Measurements from ENCODE around the gene GMPPB.

DNA sequence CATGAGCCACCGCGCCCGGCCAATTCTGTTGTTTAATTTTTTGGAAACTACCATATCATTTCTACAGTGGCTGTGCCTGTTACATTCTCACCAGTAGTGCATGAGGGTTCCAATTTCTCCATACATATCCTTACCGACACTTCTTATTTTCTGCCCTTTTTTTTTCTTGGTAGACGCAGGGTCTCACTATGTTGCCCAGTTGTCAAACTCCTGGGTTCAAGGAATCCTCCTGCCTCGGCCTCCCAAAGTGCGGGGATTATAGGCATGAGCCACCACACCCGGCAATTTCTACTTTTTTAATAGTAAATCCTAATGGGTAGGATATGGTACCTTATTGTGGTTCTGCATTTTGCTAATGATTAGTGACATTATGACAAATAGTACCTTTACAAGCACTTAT, 13.9 kb downstream of the GMPPB start:
- TF ChIP-seq, protein P1, sequence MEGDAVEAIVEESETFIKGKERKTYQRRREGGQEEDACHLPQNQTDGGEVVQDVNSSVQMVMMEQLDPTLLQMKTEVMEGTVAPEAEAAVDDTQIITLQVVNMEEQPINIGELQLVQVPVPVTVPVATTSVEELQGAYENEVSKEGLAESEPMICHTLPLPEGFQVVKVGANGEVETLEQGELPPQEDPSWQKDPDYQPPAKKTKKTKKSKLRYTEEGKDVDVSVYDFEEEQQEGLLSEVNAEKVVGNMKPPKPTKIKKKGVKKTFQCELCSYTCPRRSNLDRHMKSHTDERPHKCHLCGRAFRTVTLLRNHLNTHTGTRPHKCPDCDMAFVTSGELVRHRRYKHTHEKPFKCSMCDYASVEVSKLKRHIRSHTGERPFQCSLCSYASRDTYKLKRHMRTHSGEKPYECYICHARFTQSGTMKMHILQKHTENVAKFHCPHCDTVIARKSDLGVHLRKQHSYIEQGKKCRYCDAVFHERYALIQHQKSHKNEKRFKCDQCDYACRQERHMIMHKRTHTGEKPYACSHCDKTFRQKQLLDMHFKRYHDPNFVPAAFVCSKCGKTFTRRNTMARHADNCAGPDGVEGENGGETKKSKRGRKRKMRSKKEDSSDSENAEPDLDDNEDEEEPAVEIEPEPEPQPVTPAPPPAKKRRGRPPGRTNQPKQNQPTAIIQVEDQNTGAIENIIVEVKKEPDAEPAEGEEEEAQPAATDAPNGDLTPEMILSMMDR (IDR thresholded peaks at IDR 0.05; ENCODE audit: control extremely low read depth in 1 of 3, insufficient read depth in 1 of 3, low read depth in 1 of 3, low read length in 3 of 3) = no peak
- TF ChIP-seq EZH2 (IDR thresholded peaks at IDR 0.05; ENCODE audit: low read depth, low read length, severe bottlenecking) = no peak
- TF ChIP-seq EGR1 (IDR thresholded peaks at IDR 0.05; ENCODE audit: borderline replicate concordance, low read depth, low read length) = no peak

All from H1 (cell line).